ENCODE data around the gene RAP1GDS1. TPM values are rescaled to one million over a fixed set of nuclear protein-coding genes. Genes with fewer than 3 reads are reported as not detected.
A peak's percentile ranks its signal among the peaks of the same experiment; 100 is the strongest.

The RAP1GDS1 gene
- 10 to 100 TPM; 58.5 to 60.0 (median 59.7) TPM for total RNA-seq
- total RNA-seq (2013): 93.6 TPM

DNA sequence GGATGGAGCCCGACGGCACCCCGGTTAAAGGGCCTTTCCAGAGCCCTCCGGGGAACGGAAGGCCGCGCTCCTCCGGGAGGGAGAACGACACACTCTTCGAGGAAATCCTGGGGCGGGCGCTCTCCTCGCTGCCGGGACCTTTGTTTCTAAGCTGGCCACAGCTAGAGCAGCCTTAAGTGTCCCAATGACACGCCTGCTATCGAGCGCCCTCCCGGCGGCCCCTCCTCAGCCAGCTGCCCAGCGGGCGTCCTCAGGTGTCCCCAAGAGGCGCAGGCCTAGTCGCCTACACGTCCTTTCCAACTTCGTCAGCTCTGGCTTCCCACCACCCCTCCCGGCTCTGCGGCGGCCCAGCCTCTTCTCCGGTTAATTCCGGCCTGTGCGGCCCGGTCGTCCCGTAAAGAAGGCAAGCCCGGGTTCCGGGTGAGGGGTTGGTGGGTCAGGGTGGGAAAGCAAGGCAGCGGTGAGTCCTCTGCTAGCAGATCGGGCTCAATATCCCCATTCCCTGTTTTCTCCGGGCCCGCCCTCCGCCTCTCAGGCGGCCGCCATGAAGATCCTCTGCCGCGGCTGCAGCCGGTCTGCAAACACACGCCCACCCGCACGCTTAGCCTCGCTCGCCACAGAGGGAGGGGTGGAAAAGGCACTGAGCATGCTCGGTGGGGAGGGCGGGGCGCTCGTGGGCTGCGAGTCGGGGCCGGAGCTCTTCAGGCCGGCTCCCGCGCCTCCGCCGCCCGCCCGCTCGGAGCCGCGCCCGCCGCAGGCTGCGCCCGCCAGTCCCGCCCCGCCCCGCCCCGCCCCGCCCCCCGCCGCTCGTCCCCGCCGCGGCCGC lies at the start of gene RAP1GDS1:
RAP1GDS1 (plus strand) TSS at position 806 of the 826 bp plus-strand sequence. CDS start 182 bp downstream, outside the sequence.
- intact Hi-C loops (cut with micrococcal nuclease): loop anchor here (1.0 to 5.0 kb wide), 3 partner anchors 117 to 737 kb away; partner anchors contain the start of genes METAP1, STPG2 and TSPAN5
- peaks cover 43 to 46% of the 10 kb centered on the region in 2 donors for H3K4me1 Mint-ChIP-seq
- H3K27me3 Mint-ChIP-seq (ENCODE audit: low read depth in 2 of 2): no peaks in the 10 kb centered on the region
- DNase-seq (peak; percentile 78 to 94), ATAC-seq (peak; percentile 80 to 90 (median 84))
- peak within 1 kb of the TSS; percentile 73 for H3K27ac ChIP-seq (ENCODE audit: low read length)
- peak within 1 kb of the TSS; percentile 92 for H3K4me3 Mint-ChIP-seq
- under 1% methylated on average over 79 of the region's 84 CpGs for WGBS (ENCODE audit: insufficient coverage)
- no peaks in the 10 kb centered on the region for H3K36me3 ChIP-seq (ENCODE audit: control insufficient read depth, insufficient read depth, low read length)
- peak within 1 kb of the TSS; percentile 70 to 93 for H3K27ac Mint-ChIP-seq
- H3K27me3 ChIP-seq (ENCODE audit: control insufficient read depth, insufficient read depth, low read length): no peaks in the 10 kb centered on the region
- H3K36me3 Mint-ChIP-seq: no peaks in the 10 kb centered on the region
- peaks cover 15% of the 10 kb centered on the region for H3K4me1 ChIP-seq (ENCODE audit: control insufficient read depth, insufficient read depth, low read length)
- H3K9me3 ChIP-seq (ENCODE audit: control insufficient read depth, insufficient read depth, low read length): no peaks in the 10 kb centered on the region
- TF ChIP-seq, protein P1, sequence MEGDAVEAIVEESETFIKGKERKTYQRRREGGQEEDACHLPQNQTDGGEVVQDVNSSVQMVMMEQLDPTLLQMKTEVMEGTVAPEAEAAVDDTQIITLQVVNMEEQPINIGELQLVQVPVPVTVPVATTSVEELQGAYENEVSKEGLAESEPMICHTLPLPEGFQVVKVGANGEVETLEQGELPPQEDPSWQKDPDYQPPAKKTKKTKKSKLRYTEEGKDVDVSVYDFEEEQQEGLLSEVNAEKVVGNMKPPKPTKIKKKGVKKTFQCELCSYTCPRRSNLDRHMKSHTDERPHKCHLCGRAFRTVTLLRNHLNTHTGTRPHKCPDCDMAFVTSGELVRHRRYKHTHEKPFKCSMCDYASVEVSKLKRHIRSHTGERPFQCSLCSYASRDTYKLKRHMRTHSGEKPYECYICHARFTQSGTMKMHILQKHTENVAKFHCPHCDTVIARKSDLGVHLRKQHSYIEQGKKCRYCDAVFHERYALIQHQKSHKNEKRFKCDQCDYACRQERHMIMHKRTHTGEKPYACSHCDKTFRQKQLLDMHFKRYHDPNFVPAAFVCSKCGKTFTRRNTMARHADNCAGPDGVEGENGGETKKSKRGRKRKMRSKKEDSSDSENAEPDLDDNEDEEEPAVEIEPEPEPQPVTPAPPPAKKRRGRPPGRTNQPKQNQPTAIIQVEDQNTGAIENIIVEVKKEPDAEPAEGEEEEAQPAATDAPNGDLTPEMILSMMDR (IDR thresholded peaks at IDR 0.05): no peak
- peak within 1 kb of the TSS; percentile 96 for H3K4me3 ChIP-seq (ENCODE audit: low read length)
- H3K9me3 Mint-ChIP-seq: no peaks in the 10 kb centered on the region

DNA sequence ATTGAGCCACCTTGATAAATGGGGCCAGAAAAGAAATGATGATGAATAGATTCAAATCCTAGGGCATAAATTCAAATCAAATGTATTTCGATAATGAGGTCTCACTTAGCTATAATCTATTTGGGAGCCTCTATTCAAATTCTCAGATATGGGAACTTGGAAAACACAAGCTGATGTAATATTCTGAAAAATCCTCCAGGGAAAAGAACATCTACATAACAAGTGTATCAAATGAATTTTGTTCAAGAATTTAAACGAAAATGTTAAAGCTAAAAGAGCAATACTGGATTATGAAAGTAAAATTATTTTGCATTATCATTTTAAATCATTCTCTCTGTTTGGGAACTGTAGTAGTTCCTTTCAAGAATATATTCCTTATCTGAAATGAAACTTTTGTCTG lies 38.9 kb upstream of the RAP1GDS1 start:
- no peak overlapping the region for H3K4me3 Mint-ChIP-seq
- H3K4me3 ChIP-seq (ENCODE audit: low read length): no peak overlapping the region
- no peak for DNase-seq
- H3K27me3 Mint-ChIP-seq (ENCODE audit: low read depth in 2 of 2): peaks cover 4 to 7% of the 10 kb centered on the region in 2 donors
- H3K36me3 ChIP-seq (ENCODE audit: control insufficient read depth, insufficient read depth, low read length): no peaks in the 10 kb centered on the region
- WGBS (ENCODE audit: insufficient coverage): 75% methylated on average over 1 of the region's 2 CpGs
- TF ChIP-seq, protein P1 (IDR thresholded peaks at IDR 0.05): no peak
- H3K27me3 ChIP-seq (ENCODE audit: control insufficient read depth, insufficient read depth, low read length): no peaks in the 10 kb centered on the region
- no peaks in the 10 kb centered on the region for H3K4me1 Mint-ChIP-seq
- no peak overlapping the region for H3K27ac ChIP-seq (ENCODE audit: low read length)
- no peak overlapping the region for H3K27ac Mint-ChIP-seq
- H3K36me3 Mint-ChIP-seq: no peaks in the 10 kb centered on the region
- intact Hi-C loops (cut with micrococcal nuclease): no loop called here
- ATAC-seq: no peak
- no peaks in the 10 kb centered on the region for H3K9me3 ChIP-seq (ENCODE audit: control insufficient read depth, insufficient read depth, low read length)
- no peaks in the 10 kb centered on the region for H3K4me1 ChIP-seq (ENCODE audit: control insufficient read depth, insufficient read depth, low read length)
- no peaks in the 10 kb centered on the region for H3K9me3 Mint-ChIP-seq

- intact Hi-C loops (cut with micrococcal nuclease): no loop called here
- H3K4me3 Mint-ChIP-seq: no peak overlapping the region
- H3K9me3 ChIP-seq (ENCODE audit: control insufficient read depth, insufficient read depth, low read length): no peaks in the 10 kb centered on the region
- no peak overlapping the region for H3K27ac ChIP-seq (ENCODE audit: low read length)
- no peaks in the 10 kb centered on the region for H3K4me1 Mint-ChIP-seq
- no peaks in the 10 kb centered on the region for H3K36me3 Mint-ChIP-seq
- no peaks in the 10 kb centered on the region for H3K9me3 Mint-ChIP-seq
- H3K4me3 ChIP-seq (ENCODE audit: low read length): no peak overlapping the region
- DNase-seq (no peak), ATAC-seq (no peak)
- H3K27me3 ChIP-seq (ENCODE audit: control insufficient read depth, insufficient read depth, low read length): no peaks in the 10 kb centered on the region
- H3K27ac Mint-ChIP-seq: no peak overlapping the region
- TF ChIP-seq, protein P1 (IDR thresholded peaks at IDR 0.05): no peak
- WGBS (ENCODE audit: insufficient coverage): 94% methylated on average over 5 of the region's 6 CpGs
- no peaks in the 10 kb centered on the region for H3K36me3 ChIP-seq (ENCODE audit: control insufficient read depth, insufficient read depth, low read length)
- H3K4me1 ChIP-seq (ENCODE audit: control insufficient read depth, insufficient read depth, low read length): no peaks in the 10 kb centered on the region
- no peaks in the 10 kb centered on the region for H3K27me3 Mint-ChIP-seq (ENCODE audit: low read depth in 2 of 2)
Observed at GRCh38 chr4:98226396-98226795, 34.8 kb upstream of the RAP1GDS1 start.

All from natural killer cell (primary cell).